HL-60 (cell line): ENCODE measurements around the gene SNX6.
"Not testable (repeated sequence)": the region's sequence is repeated elsewhere in the genome, so short reads cannot be mapped to it uniquely, and the experiment has no call there.

Experiments
- DNase-seq, 2 experiments: peaks; one replicate each; pipeline ENCODE4 v3.0.0-alpha.2; 2010 to 2020; ENCODE audit warnings: low read depth in 1 of 2, low spot score in 1 of 2
- H3K27ac ChIP-seq: fragments of 250-450 bp; sonication (Bioruptor Pico); replicated peaks from 2 replicates; pipeline ENCODE4 v1.5.1; 2020; ENCODE audit warnings: mild to moderate bottlenecking, moderate library complexity
- H3K27me3 ChIP-seq: fragments of 250-450 bp; sonication (Bioruptor Pico); 2 replicates; pipeline ENCODE4 v1.5.1; 2021; ENCODE audit warnings: mild to moderate bottlenecking, moderate library complexity; ENCODE audit not compliant: insufficient read depth, poor library complexity, severe bottlenecking
- H3K4me3 ChIP-seq: replicated peaks from 2 replicates; pipeline ENCODE4 v1.5.1; 2011; ENCODE audit warnings: mild to moderate bottlenecking, control low read depth, low read length; ENCODE audit not compliant: insufficient read depth
- CTCF ChIP-seq: IDR thresholded peaks from one replicate; pipeline ENCODE4 v1.5.1; 2011; ENCODE audit warnings: low read length, control low read depth, inconsistent platforms; ENCODE audit not compliant: insufficient read depth
- GABPA ChIP-seq: IDR thresholded peaks from 2 replicates; pipeline ENCODE4 v1.6.1; 2012; ENCODE audit warnings: low read depth
- POLR2AphosphoS5 ChIP-seq: IDR thresholded peaks from 2 replicates; pipeline ENCODE4 v1.6.1; 2012; ENCODE audit warnings: low read depth
- REST ChIP-seq: IDR thresholded peaks from 2 replicates; pipeline ENCODE4 v1.6.1; 2012; ENCODE audit warnings: low read depth; ENCODE audit not compliant: insufficient replicate concordance
- SPI1 ChIP-seq: IDR thresholded peaks from 2 replicates; pipeline ENCODE4 v1.6.1; 2012; ENCODE audit warnings: low read depth, mild to moderate bottlenecking, borderline replicate concordance

Gene SNX6

GRCh38 chr14:34548472-34548981 lies 81.4 kb downstream of the SNX6 start:
- DNase-seq, result no peak
- no peak for TF ChIP-seq CTCF
- TF ChIP-seq SPI1, result no peak
- no peak for TF ChIP-seq POLR2AphosphoS5
- no peak for TF ChIP-seq REST
- no peak for TF ChIP-seq GABPA
- H3K4me3 ChIP-seq, result no peak overlapping the region
- no peaks in the 10 kb centered on the region for H3K27me3 ChIP-seq
- no peak overlapping the region for H3K27ac ChIP-seq

GRCh38 chr14:34547136-34547520 lies 82.8 kb downstream of the SNX6 start:
- H3K4me3 ChIP-seq, DNase-seq, H3K27me3 ChIP-seq, H3K27ac ChIP-seq: not testable (repeated sequence)

- DNase-seq, H3K4me3 ChIP-seq: not testable (repeated sequence)
These were observed 83.4 kb downstream of the SNX6 start for GRCh38 chr14:34546272-34547135.

GRCh38 chr14:34540181-34541059 lies 89.5 kb downstream of the SNX6 start:
- Histone ChIP-seq H3K4me3 (peak overlapping the region; percentile 98), H3K27ac (peak overlapping the region; percentile 91)
- not testable (repeated sequence) for DNase-seq, H3K27me3 ChIP-seq

More at GRCh38 chr14:34546272-34547135, 83.4 kb downstream of the SNX6 start:
- H3K27me3 ChIP-seq, H3K27ac ChIP-seq: not testable (repeated sequence)

GRCh38 chr14:34539407-34540180 lies 90.4 kb downstream of the SNX6 start, which contains the start of gene EAPP:
Gene EAPP, minus strand, starts transcription at chr14:34539701. Its CDS starts 73 bp downstream, at chr14:34539628.
- Histone ChIP-seq H3K27ac (peak within 1 kb of the TSS; percentile 91), H3K27me3 (no peaks in the 10 kb centered on the region), H3K4me3 (peak within 1 kb of the TSS; percentile 98)
- DNase-seq, result peak; percentile 93 to 98
- TF ChIP-seq CTCF (no peak), POLR2AphosphoS5 (peak; percentile 85), REST (peak; percentile 52), SPI1 (peak; percentile 69), GABPA (peak; percentile 76)
